ENCODE results near the gene ZNF276. TPM values are rescaled to one million over a fixed set of nuclear protein-coding genes. Genes with fewer than 3 reads are reported as not detected.

Gene ZNF276
- polyA plus RNA-seq, 1 donor (not counting 4 experiments of a cell fraction or from before 2014, with no cell fraction given), result 11.3 TPM

DNA sequence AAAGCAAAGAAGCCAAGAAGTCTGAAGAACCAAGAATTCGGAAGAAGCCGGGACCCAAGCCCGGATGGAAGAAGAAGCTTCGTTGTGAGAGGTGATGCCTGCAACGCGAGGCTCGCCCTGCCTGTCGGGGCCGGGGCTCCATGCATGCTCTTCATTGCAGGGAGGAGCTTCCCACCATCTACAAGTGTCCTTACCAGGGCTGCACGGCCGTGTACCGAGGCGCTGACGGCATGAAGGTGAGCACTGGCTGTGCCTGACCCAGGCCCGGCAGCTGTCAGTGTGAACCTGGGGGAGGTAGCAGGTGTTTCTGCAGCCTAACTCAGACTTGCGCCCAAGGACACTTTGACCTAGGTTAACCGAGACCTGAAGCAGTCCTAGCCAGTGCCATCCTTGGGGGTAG lies 12.0 kb downstream of the ZNF276 start:
- Histone ChIP-seq H3K27ac (ENCODE audit: control insufficient read depth, insufficient read depth, low read length) (no peak overlapping the region), H3K79me2 (ENCODE audit: control insufficient read depth, insufficient read depth, low read length) (peaks cover 2% of the 10 kb centered on the region), H3K36me3 (ENCODE audit: control insufficient read depth in 2 of 2, extremely low read depth in 1 of 2, insufficient read depth in 2 of 2, low read length in 2 of 2) (peaks cover 47 to 57% of the 10 kb centered on the region in 2 experiments), H3K4me3 (ENCODE audit: control insufficient read depth in 2 of 3, extremely low read depth in 1 of 3, insufficient read depth in 2 of 3, low read depth in 1 of 3, low read length in 3 of 3) (no peak overlapping the region), H3K4me2 (ENCODE audit: control insufficient read depth, extremely low read depth, insufficient read depth, low read depth, low read length) (no peak overlapping the region), H4K20me1 (ENCODE audit: control insufficient read depth, extremely low read depth, insufficient read depth, low read length) (no peaks in the 10 kb centered on the region), H3K9ac (ENCODE audit: control insufficient read depth, extremely low read depth, insufficient read depth, low read length) (no peak overlapping the region), H3K27me3 (ENCODE audit: control insufficient read depth, extremely low read depth, insufficient read depth, low read length) (no peaks in the 10 kb centered on the region), H3K4me1 (ENCODE audit: control insufficient read depth, extremely low read depth, insufficient read depth, low read length) (no peaks in the 10 kb centered on the region), H2AFZ (ENCODE audit: control insufficient read depth, low read length) (no peak overlapping the region), H3K9me1 (ENCODE audit: control insufficient read depth, extremely low read depth, insufficient read depth, low read length) (no peaks in the 10 kb centered on the region), H3K9me3 (ENCODE audit: control insufficient read depth, low read depth, low read length) (no peaks in the 10 kb centered on the region)
- dilution Hi-C loops (cut with MboI; ENCODE audit: extremely low pct_ligation_motif_present, low sequenced_read_pairs), result no loop called here
- TF ChIP-seq, protein P1, sequence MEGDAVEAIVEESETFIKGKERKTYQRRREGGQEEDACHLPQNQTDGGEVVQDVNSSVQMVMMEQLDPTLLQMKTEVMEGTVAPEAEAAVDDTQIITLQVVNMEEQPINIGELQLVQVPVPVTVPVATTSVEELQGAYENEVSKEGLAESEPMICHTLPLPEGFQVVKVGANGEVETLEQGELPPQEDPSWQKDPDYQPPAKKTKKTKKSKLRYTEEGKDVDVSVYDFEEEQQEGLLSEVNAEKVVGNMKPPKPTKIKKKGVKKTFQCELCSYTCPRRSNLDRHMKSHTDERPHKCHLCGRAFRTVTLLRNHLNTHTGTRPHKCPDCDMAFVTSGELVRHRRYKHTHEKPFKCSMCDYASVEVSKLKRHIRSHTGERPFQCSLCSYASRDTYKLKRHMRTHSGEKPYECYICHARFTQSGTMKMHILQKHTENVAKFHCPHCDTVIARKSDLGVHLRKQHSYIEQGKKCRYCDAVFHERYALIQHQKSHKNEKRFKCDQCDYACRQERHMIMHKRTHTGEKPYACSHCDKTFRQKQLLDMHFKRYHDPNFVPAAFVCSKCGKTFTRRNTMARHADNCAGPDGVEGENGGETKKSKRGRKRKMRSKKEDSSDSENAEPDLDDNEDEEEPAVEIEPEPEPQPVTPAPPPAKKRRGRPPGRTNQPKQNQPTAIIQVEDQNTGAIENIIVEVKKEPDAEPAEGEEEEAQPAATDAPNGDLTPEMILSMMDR (optimal IDR thresholded peaks at IDR 0.05 in 1 of 3, IDR thresholded peaks at IDR 0.05 in 1 of 3, conservative IDR thresholded peaks at IDR 0.05 in 1 of 3; ENCODE audit: extremely low read depth in 1 of 3, insufficient read depth in 2 of 3, low read length in 3 of 3), result no peak
- TF ChIP-seq EZH2 (IDR thresholded peaks at IDR 0.05; ENCODE audit: low read length), result no peak
- no peak for DNase-seq (ENCODE audit: low read depth, low spot score)
- FAIRE-seq, result no peak

DNA sequence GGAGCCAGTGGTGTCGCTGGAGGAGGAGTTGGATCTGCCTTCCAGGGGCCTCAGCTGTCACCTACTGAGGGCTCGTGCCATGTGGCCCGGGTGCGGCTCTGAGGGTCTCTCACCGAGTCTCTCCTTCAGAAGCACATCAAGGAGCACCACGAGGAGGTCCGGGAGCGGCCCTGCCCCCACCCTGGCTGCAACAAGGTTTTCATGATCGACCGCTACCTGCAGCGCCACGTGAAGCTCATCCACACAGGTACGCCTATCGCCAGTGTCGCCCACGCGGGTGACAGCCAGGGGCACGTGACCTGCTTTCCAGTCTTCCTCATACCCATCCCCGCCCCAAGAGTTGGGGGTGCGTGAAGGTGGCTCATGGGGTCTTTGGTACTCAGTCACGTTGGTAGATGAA lies 12.5 kb downstream of the ZNF276 start:
- Histone ChIP-seq H3K9me1 (ENCODE audit: control insufficient read depth, extremely low read depth, insufficient read depth, low read length) (no peaks in the 10 kb centered on the region), H3K79me2 (ENCODE audit: control insufficient read depth, insufficient read depth, low read length) (peaks cover 2% of the 10 kb centered on the region), H3K4me2 (ENCODE audit: control insufficient read depth, extremely low read depth, insufficient read depth, low read depth, low read length) (no peak overlapping the region), H3K36me3 (ENCODE audit: control insufficient read depth in 2 of 2, extremely low read depth in 1 of 2, insufficient read depth in 2 of 2, low read length in 2 of 2) (peaks cover 47 to 58% of the 10 kb centered on the region in 2 experiments), H3K9me3 (ENCODE audit: control insufficient read depth, low read depth, low read length) (no peaks in the 10 kb centered on the region), H3K27me3 (ENCODE audit: control insufficient read depth, extremely low read depth, insufficient read depth, low read length) (no peaks in the 10 kb centered on the region), H3K4me3 (ENCODE audit: control insufficient read depth in 2 of 3, extremely low read depth in 1 of 3, insufficient read depth in 2 of 3, low read depth in 1 of 3, low read length in 3 of 3) (no peak overlapping the region), H2AFZ (ENCODE audit: control insufficient read depth, low read length) (no peak overlapping the region), H3K27ac (ENCODE audit: control insufficient read depth, insufficient read depth, low read length) (no peak overlapping the region), H3K4me1 (ENCODE audit: control insufficient read depth, extremely low read depth, insufficient read depth, low read length) (no peaks in the 10 kb centered on the region), H3K9ac (ENCODE audit: control insufficient read depth, extremely low read depth, insufficient read depth, low read length) (no peak overlapping the region), H4K20me1 (ENCODE audit: control insufficient read depth, extremely low read depth, insufficient read depth, low read length) (peaks cover under 1% of the 10 kb centered on the region)
- FAIRE-seq (no peak), DNase-seq (ENCODE audit: low read depth, low spot score) (no peak)
- dilution Hi-C loops (cut with MboI; ENCODE audit: extremely low pct_ligation_motif_present, low sequenced_read_pairs), result no loop called here
- TF ChIP-seq, protein P1 (optimal IDR thresholded peaks at IDR 0.05 in 1 of 3, IDR thresholded peaks at IDR 0.05 in 1 of 3, conservative IDR thresholded peaks at IDR 0.05 in 1 of 3; ENCODE audit: extremely low read depth in 1 of 3, insufficient read depth in 2 of 3, low read length in 3 of 3), result no peak
